Measurements from ENCODE around the gene ELF2.
"Not testable (repeated sequence)": the region's sequence is repeated elsewhere in the genome, so short reads cannot be mapped to it uniquely, and the experiment has no call there.

Gene ELF2

DNA sequence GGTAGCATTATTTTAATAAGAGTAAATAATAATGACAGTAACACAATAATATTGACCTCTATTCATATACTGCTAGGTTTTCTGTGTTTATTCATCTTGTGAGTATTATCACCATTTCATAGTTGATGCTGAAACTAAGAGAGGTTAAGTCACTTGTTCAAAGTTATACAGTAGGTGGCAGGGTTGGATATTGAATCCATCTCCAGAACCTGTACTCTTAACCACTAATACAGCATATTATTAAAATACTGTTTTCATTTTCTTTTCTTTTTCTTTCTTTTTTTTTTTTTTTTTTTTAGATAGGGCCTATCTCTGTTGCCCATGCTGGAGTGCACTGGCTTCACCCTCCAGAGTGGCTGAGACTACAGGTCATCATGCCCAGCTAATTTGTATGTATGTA, 7.1 kb upstream of the ELF2 start:
- DNase-seq = no peak

- peak; percentile 95 for DNase-seq
Measured at GRCh38 chr4:139177869-139178619, 1.0 kb upstream of the ELF2 start.

GRCh38 chr4:139176302-139177048, 543 bp downstream of the ELF2 start:
- DNase-seq = peak; percentile 91

DNA sequence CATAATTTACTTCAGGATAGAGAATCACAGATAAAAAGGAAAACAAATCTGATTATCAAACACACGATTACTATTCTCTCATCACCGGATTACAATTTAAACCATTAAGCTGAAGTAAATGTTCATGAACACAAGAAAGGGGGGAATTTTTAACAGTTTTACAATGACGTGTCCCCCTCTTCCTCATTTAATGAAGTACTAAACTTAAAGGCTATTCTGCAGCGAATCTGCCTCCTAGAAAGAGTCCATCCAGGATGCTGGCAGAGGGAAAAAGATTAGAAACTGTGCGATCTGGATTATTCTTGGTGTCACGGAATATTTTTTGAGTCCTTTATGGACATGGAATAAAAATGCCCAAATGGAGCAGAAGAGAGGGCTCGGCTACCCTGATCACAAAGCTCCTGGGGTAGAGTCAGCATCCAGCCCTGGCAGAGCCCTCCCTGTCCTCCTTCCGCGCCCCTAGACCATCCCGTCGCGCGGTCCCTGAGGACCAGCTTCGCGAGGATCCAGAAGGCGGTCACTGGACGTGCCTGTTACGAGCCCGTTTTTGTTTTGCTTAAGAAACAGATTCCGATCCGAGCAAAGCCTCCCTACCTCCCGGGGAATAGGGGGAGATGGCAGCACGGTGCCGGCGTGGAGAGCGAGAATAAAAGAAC, 1.2 kb downstream of the ELF2 start:
- peak; percentile 77 for DNase-seq

GRCh38 chr4:139171876-139172691, 4.9 kb downstream of the ELF2 start:
- DNase-seq = peak; percentile 89

DNA sequence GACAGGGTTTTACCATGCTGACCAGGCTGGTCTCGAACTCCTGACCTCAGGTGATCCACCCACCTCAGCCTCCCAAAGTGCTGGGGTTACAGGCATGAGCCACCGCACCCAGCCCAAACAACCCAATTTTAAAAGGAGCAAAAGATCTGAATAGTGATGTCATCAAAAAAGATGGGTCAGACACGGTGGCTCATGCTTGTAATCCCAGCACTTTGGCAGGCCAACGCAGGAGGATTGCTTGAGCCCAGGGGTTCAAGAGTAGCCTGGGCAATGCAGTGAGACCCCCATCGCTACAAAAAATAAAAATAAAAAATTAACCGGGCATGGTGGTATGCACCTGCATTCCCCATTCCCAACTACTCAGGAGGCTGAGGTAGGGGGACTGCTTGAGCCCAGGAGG, 6.1 kb downstream of the ELF2 start:
- no peak for DNase-seq

DNA sequence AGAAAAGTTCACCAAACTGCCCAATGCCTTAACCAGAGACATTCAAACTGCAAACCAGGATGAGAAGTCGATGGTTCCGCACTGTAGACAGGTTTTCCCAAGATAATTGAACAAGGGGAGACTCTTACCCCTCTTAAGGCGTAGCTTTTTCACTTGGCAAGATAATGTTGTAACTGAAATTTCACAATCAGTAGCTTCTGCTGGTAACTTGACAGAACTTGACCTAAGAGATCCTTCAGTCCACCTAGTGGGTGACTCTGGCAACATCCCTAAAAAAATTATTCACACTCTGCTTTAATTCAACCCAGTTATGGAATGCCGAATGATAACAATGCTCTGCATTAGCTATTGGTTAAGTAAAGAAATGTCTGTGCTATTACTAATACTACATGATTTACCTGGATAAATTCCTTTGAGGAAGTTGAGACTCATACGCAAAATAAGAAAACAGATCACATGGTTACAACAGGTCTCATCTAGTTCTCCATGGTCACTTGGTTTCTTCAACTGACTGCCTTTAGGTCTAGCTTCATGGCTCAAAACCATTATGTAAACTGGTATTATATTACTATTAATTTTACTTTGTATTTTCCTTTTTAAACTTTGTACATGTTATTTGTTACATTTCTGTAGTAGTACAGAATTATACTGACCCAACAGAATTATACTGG, 9.1 kb downstream of the ELF2 start:
- no peak for DNase-seq

DNA sequence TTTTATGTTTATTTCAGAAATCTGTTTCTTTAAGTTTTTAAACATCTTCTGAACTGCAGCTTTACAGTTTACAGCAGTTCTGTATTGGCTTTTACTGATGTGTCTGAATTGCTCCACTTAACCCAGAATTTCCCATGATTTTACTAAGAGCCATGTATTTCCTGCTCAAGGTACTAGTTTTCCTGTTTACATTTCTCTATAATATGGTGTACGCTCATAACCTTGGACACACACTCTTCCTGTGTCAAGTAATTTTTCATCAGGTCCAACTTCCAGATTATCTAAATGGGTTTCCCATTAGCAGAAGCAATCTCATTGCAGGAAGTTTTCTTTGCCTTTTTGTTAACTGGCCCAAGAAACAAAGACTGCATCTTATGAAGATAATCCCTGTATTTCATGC, 12.3 kb downstream of the ELF2 start:
- DNase-seq = no peak

DNA sequence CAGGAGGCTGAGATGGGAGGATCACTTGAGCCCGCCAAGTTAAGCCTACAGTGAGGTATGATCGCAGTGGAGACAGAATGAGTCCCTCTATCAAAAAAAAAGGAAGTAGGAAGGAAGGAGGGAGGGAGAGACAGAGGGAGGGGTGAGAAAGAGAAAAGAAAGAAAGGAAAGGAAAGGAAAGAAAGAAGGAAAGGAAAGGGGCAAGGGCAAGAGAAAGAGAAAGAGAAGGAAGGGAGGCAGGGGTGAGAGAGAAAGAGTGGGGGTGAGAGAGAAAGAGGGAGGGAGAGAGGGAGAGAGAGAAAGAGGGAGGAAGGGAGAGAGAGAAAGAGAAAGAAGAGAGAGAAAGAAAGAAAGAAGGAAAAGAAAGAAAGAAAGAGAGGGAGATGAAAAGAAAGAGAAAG, 13.2 kb downstream of the ELF2 start:
- DNase-seq = no peak

- DNase-seq = not testable (repeated sequence)
Measured at GRCh38 chr4:139157977-139158376, 19.0 kb downstream of the ELF2 start.

- no peak for DNase-seq
Measured at GRCh38 chr4:139154952-139155557, 22.0 kb downstream of the ELF2 start.

DNA sequence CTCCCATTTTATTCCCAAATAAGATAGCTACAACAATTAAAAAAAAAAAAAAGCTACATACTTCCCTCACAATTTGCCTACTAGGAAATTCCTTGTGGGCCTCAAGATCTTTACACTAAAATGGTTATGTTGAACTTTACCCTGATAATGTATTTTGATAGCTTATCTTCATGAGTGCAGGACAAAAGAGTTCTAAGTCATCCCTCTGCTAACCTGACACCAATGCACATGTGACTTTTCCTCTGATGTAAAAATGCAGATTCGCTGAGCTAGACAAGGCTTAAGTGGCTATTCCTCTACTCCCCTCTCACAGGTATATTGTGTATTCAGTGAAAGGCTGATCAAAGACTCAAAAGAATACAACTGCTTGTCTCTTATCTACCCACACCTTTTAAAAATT, 22.5 kb downstream of the ELF2 start:
- no peak for DNase-seq

- DNase-seq = no peak
Measured at GRCh38 chr4:139154134-139154421, 22.9 kb downstream of the ELF2 start.

DNA sequence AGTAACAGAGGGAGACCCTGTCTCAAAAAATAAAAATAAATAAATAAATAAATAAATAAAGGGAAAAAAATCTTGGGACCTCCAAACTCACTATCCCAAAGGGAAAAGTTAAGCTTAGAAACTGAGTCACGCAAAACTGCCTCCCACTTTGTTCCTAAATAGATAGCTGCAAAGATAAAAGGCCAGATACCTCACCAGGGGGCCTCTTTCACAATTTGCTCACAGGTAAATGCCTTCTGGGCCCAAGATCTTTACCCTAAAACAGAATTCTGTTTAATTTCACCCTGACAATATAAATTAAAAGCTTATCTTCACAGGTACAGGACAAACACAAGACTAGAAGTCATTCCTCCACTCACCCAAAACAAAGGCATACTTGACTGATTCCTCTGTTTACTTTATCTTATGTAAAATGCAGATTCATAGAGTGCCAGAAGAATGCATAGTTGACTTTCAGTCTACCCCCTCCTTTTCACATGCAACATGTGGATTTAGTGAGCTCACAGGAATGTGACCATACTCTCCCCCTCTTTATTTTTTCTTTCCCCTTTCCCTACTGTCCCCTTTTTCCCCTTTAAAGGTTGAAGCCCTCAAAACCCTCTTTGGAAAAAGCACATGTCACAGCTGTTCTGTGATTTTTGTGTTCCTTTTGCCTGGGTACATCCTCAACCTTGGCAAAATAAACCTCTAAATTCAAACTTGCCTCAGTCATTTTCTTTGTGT, 23.4 kb downstream of the ELF2 start:
- DNase-seq = peak; percentile 6

DNA sequence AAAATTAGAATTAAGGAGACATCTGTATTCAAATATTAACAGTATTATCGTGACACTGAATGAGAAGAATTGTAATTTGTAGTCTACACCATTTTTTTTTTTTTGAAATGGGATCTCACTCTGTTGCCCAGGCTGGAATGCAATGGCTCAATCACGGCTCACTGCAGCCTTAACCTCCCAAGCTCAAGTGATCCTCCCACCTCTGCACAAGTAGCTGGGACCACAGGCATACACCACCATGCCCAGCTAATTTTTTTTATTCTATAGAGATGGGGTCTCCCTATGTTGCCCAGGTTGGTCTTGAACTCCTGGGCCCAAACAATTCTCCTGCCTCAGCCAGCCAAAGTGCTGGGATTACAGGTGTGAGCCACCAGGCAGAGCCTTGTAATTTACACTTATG, 24.8 kb downstream of the ELF2 start:
- no peak for DNase-seq

GRCh38 chr4:139146926-139147629, 29.9 kb downstream of the ELF2 start:
- no peak for DNase-seq

DNA sequence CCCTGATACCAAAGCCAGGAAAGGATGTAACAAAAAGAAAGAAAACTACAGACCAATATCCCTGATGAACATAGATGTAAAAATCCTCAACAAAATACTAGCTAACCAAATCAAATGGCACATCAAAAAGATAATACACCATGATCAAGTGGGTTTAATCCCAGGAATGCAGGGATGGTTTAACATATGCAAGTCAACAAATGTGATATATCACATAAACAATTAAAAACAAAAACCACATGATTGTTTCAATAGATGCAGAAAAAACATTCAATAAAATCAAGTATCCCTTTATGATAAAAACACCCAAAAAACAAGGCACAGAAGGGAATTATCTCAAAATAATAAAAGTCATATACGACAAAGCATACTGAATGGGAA, 31.5 kb downstream of the ELF2 start:
- no peak for DNase-seq

DNA sequence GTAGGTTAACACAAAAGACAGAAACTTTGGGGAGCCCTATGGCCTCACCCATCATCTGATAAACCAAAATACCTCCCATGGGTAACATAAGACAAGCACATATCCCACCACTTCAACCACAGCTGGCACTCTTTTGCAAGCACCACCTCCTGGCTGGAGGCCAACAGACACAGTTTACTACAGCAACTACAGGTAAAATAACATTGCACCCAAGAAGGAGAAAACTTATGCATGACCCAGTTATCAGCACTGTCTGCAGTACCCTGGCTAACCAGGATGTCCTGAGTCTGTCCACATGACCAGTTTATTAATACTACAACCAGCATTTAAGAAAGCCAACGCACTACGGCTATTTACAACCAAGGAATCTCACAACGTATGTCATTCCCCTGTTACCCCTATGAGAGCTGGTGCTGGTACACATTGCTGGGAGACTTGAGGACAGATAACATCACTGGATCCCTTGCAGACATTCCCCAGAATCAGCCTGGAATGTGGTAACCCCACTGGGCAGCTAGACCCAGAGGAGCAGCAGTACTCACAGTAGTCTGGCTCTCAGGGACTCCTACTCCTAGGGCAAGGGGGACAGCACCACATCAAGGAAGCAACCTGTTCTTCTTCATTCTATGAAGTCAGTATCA, 32.0 kb downstream of the ELF2 start:
- DNase-seq = peak; percentile 49

GRCh38 chr4:139144161-139144859, 32.7 kb downstream of the ELF2 start:
- no peak for DNase-seq

DNA sequence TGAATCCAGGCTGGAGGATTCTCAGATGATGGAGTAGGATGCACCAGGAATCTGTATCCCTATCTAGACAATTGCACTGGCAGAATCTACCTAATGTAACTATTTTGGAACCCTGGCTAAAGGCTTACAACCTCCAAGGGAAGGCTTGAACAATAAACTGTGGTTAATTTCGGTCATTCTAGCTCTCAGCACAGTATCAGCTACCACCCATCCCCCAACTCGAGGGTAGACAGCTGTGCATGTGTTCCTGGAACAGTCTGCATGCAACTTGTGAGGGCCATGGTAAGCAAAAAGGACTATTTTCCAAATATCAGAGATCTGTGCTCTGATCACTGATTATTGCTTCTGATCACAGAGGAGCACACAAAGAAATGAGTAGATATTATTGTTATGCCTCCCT, 34.0 kb downstream of the ELF2 start:
- DNase-seq = no peak

Measured in NCI-H69 (cell line).